Measurements from ENCODE around the gene PALLD.

PALLD gene

GRCh38 chr4:168737806-168738172 is 240.9 kb downstream of the PALLD start (continued):
- TF ChIP-seq ZSCAN16 (tag by site-specific recombination; IDR thresholded peaks at IDR 0.05) = no peak
- TF ChIP-seq ZNF791 (tag by site-specific recombination; IDR thresholded peaks at IDR 0.05) = no peak
- TF ChIP-seq, protein P1, sequence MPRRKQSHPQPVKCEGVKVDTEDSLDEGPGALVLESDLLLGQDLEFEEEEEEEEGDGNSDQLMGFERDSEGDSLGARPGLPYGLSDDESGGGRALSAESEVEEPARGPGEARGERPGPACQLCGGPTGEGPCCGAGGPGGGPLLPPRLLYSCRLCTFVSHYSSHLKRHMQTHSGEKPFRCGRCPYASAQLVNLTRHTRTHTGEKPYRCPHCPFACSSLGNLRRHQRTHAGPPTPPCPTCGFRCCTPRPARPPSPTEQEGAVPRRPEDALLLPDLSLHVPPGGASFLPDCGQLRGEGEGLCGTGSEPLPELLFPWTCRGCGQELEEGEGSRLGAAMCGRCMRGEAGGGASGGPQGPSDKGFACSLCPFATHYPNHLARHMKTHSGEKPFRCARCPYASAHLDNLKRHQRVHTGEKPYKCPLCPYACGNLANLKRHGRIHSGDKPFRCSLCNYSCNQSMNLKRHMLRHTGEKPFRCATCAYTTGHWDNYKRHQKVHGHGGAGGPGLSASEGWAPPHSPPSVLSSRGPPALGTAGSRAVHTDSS (tag by site-specific recombination; IDR thresholded peaks at IDR 0.05) = no peak
- no peak for TF ChIP-seq ZNF350 (tag by site-specific recombination; IDR thresholded peaks at IDR 0.05)
- no peak for TF ChIP-seq ZNF37A (tag by site-specific recombination; IDR thresholded peaks at IDR 0.05)
- no peak for TF ChIP-seq ZNF514 (tag by site-specific recombination; IDR thresholded peaks at IDR 0.05)
- no peak for TF ChIP-seq ZNF138 (tag by site-specific recombination; IDR thresholded peaks at IDR 0.05; ENCODE audit: borderline replicate concordance)
- no peak for TF ChIP-seq SP7 (tag by site-specific recombination; IDR thresholded peaks at IDR 0.05)

DNA sequence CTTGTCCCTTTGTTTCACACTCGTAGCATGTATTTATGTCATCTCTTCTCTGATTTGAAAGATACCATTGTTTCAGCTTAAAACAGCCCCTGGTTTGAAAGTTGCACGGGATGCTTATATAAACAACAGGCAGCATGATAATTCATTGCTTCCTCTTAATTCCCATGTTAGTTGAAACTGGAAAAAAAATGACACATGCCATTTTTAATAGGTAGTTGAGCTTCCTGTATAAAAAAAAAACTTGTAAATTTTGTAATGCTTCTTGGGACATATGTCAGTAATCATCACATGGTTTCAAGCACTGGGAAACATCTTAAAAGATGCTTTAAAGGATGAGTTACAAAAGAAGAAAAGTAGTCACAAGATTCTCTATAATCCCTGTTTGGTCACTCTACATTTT is 243.0 kb downstream of the PALLD start:
- H3K4me1 ChIP-seq (ENCODE audit: control insufficient read depth, insufficient read depth, low read length) = no peaks in the 10 kb centered on the region
- ChIA-PET POLR2A (no interaction called here), CTCF (no interaction called here)
- TF ChIP-seq BCL11B (tag by site-specific recombination; IDR thresholded peaks at IDR 0.05; ENCODE audit: low read depth) = no peak
- no peak for TF ChIP-seq ZNF555 (tag by site-specific recombination; conservative IDR thresholded peaks at IDR 0.05)
- no peak for TF ChIP-seq ZNF776 (tag by site-specific recombination; IDR thresholded peaks at IDR 0.05; ENCODE audit: borderline replicate concordance)
- TF ChIP-seq ZNF473 (tag by site-specific recombination; IDR thresholded peaks at IDR 0.05) = no peak
- no peak for TF ChIP-seq ZNF221 (tag by site-specific recombination; IDR thresholded peaks at IDR 0.05; ENCODE audit: borderline replicate concordance)
- TF ChIP-seq ZNF202 (tag by site-specific recombination; IDR thresholded peaks at IDR 0.05; ENCODE audit: borderline replicate concordance) = no peak
- no peak for TF ChIP-seq ZNF426 (tag by site-specific recombination; IDR thresholded peaks at IDR 0.05)
- TF ChIP-seq ZNF341 (tag by site-specific recombination; IDR thresholded peaks at IDR 0.05; ENCODE audit: low read depth) = no peak
- TF ChIP-seq ZXDB (tag by site-specific recombination; IDR thresholded peaks at IDR 0.05) = no peak
- TF ChIP-seq KLF9 (tag by site-specific recombination; IDR thresholded peaks at IDR 0.05; ENCODE audit: low read depth) = no peak
- TF ChIP-seq, protein P2, sequence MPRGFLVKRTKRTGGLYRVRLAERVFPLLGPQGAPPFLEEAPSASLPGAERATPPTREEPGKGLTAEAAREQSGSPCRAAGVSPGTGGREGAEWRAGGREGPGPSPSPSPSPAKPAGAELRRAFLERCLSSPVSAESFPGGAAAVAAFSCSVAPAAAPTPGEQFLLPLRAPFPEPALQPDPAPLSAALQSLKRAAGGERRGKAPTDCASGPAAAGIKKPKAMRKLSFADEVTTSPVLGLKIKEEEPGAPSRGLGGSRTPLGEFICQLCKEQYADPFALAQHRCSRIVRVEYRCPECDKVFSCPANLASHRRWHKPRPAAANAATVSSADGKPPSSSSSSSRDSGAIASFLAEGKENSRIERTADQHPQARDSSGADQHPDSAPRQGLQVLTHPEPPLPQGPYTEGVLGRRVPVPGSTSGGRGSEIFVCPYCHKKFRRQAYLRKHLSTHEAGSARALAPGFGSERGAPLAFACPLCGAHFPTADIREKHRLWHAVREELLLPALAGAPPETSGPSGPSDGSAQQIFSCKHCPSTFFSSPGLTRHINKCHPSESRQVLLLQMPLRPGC (tag by site-specific recombination; IDR thresholded peaks at IDR 0.05) = no peak
- no peak for TF ChIP-seq ZNF621 (tag by site-specific recombination; IDR thresholded peaks at IDR 0.05)
- TF ChIP-seq ZNF239 (tag by site-specific recombination; IDR thresholded peaks at IDR 0.05) = no peak
- H3K36me3 ChIP-seq (ENCODE audit: control insufficient read depth in 2 of 2, insufficient read depth in 1 of 2, low read length in 2 of 2) = no peaks in the 10 kb centered on the region
- no peak overlapping the region for H3K4me3 ChIP-seq (ENCODE audit: low read depth, low read length)
- no peak overlapping the region for H3K27ac ChIP-seq (ENCODE audit: extremely low read depth, low read depth, low read length)
- no peaks in the 10 kb centered on the region for H3K9me3 ChIP-seq (ENCODE audit: control insufficient read depth, insufficient read depth, low read depth, low read length)

- Histone ChIP-seq H3K4me3 (ENCODE audit: low read depth, low read length) (no peak overlapping the region), H3K27ac (ENCODE audit: extremely low read depth, low read depth, low read length) (no peak overlapping the region), H3K9me3 (ENCODE audit: control insufficient read depth, insufficient read depth, low read depth, low read length) (no peaks in the 10 kb centered on the region), H3K36me3 (ENCODE audit: control insufficient read depth in 2 of 2, insufficient read depth in 1 of 2, low read length in 2 of 2) (no peaks in the 10 kb centered on the region), H3K4me1 (ENCODE audit: control insufficient read depth, insufficient read depth, low read length) (no peaks in the 10 kb centered on the region)
- POLR2A ChIA-PET = no interaction called here
- TF ChIP-seq WT1 (tag by site-specific recombination; IDR thresholded peaks at IDR 0.05) (no peak), ZNF239 (tag by site-specific recombination; IDR thresholded peaks at IDR 0.05) (no peak), SCRT1 (tag by site-specific recombination; IDR thresholded peaks at IDR 0.05; ENCODE audit: borderline replicate concordance) (no peak), ZNF16 (tag by site-specific recombination; IDR thresholded peaks at IDR 0.05; ENCODE audit: low read depth) (no peak), YY2 (tag by site-specific recombination; IDR thresholded peaks at IDR 0.05) (no peak), ZNF223 (tag by site-specific recombination; IDR thresholded peaks at IDR 0.05) (no peak), ZFP69B (tag by site-specific recombination; IDR thresholded peaks at IDR 0.05) (no peak), ZNF138 (tag by site-specific recombination; IDR thresholded peaks at IDR 0.05; ENCODE audit: borderline replicate concordance) (no peak), ZNF791 (tag by site-specific recombination; IDR thresholded peaks at IDR 0.05) (no peak), ZNF624 (tag by site-specific recombination; IDR thresholded peaks at IDR 0.05) (no peak), BCL11A (tag by site-specific recombination; IDR thresholded peaks at IDR 0.05; ENCODE audit: low read depth) (no peak)
- CTCF ChIA-PET = interaction anchor here (0.7 kb wide), 1 partner anchor 7 kb away, joined by 3 read pairs; no protein-coding TSS in a partner anchor
Observed at GRCh38 chr4:168740691-168741090, 243.8 kb downstream of the PALLD start.

Measured in HEK293 (cell line).